ENCODE measurements around the gene CSTPP1. TPM values are rescaled to one million over a fixed set of nuclear protein-coding genes. Genes with fewer than 3 reads are reported as not detected.

CSTPP1 gene
- total RNA-seq, 2 donors from 2014 or later: 23.4 to 27.6 TPM

- no peaks in the 10 kb centered on the region for H3K27me3 ChIP-seq (replicated peaks; ENCODE audit: insufficient read depth)
- no peaks in the 10 kb centered on the region for H3K9me3 ChIP-seq
- peaks cover 17 to 38% of the 10 kb centered on the region in 2 donors for H3K4me1 ChIP-seq (ENCODE audit: control insufficient read depth in 1 of 2, low read depth in 2 of 2)
- no peak overlapping the region for H3K27ac ChIP-seq
- DNase-seq (ENCODE audit: low spot score) (no peak), ATAC-seq (ENCODE audit: insufficient number of reproducible peaks, low FRiP score, low read depth) (no peak)
- no peak for TF ChIP-seq CTCF (IDR thresholded peaks at IDR 0.05)
- no peak overlapping the region for H3K4me3 ChIP-seq
- H3K36me3 ChIP-seq: peaks cover 12% of the 10 kb centered on the region
Observed at GRCh38 chr11:47180006-47180787, 243.6 kb downstream of the CSTPP1 start.

DNA sequence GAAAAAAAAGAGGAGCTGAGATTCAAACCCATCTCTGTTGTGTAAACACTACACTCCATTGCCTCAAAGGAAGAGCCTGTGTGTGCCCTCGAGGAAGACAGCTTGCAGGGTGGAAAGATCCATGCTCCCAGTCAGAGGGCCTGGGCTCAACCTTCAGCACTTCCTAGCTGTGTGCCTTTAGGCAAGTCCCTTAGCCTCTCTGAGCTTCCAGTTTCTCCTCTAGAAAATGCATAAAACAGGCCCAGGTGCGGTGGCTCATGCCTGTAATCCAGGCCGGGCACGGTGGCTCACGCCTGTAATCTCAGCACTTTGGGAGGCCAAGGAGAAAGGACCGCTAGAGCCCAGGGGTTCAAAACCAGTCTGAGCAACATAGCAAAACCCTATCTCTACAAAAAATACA is 244.7 kb downstream of the CSTPP1 start:
- Histone ChIP-seq H3K9me3 (no peaks in the 10 kb centered on the region), H3K4me1 (ENCODE audit: control insufficient read depth in 1 of 2, low read depth in 2 of 2) (peaks cover 9 to 30% of the 10 kb centered on the region in 2 donors), H3K27me3 (replicated peaks; ENCODE audit: insufficient read depth) (no peaks in the 10 kb centered on the region), H3K4me3 (no peak overlapping the region), H3K36me3 (peaks cover 12% of the 10 kb centered on the region), H3K27ac (no peak overlapping the region)
- no peak for DNase-seq (ENCODE audit: low spot score)
- TF ChIP-seq CTCF (IDR thresholded peaks at IDR 0.05): no peak
- no peak for ATAC-seq (ENCODE audit: insufficient number of reproducible peaks, low FRiP score, low read depth)

GRCh38 chr11:47182380-47182779 is 245.8 kb downstream of the CSTPP1 start:
- ATAC-seq (ENCODE audit: insufficient number of reproducible peaks, low FRiP score, low read depth) (no peak), DNase-seq (ENCODE audit: low spot score) (no peak)
- H3K4me1 ChIP-seq (ENCODE audit: control insufficient read depth in 1 of 2, low read depth in 2 of 2): peaks cover 9 to 37% of the 10 kb centered on the region in 2 donors
- no peaks in the 10 kb centered on the region for H3K9me3 ChIP-seq
- no peak overlapping the region for H3K27ac ChIP-seq
- no peak overlapping the region for H3K4me3 ChIP-seq
- peaks cover 12% of the 10 kb centered on the region for H3K36me3 ChIP-seq
- TF ChIP-seq CTCF (IDR thresholded peaks at IDR 0.05): no peak
- no peaks in the 10 kb centered on the region for H3K27me3 ChIP-seq (replicated peaks; ENCODE audit: insufficient read depth)

GRCh38 chr11:47183031-47183856 is 246.7 kb downstream of the CSTPP1 start:
- Histone ChIP-seq H3K36me3 (peaks cover 12% of the 10 kb centered on the region), H3K27me3 (replicated peaks; ENCODE audit: insufficient read depth) (no peaks in the 10 kb centered on the region), H3K27ac (no peak overlapping the region), H3K4me3 (no peak overlapping the region), H3K9me3 (no peaks in the 10 kb centered on the region), H3K4me1 (ENCODE audit: control insufficient read depth in 1 of 2, low read depth in 2 of 2) (peaks cover 11 to 37% of the 10 kb centered on the region in 2 donors)
- ATAC-seq (ENCODE audit: insufficient number of reproducible peaks, low FRiP score, low read depth) (no peak), DNase-seq (ENCODE audit: low spot score) (no peak)
- no peak for TF ChIP-seq CTCF (IDR thresholded peaks at IDR 0.05)

DNA sequence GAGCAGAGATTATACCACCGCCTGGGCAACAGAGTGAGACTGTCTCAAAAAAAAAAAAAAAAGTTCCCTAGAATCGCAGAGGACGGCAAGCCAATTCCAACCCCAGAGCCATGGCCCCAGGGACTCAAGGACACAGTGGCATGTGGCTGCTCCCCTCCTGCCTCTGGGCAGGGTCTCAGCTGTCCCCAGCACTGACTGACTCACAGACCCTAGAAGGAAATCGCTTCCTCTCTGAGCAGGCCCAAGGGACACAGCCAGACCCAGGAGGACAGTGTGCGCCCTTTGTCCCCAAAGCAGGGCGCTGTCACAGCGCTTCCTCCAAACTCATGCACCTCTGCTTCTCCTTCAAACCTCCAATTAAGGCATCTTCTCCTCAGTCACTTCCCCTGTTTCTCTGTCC is 247.4 kb downstream of the CSTPP1 start:
- Histone ChIP-seq H3K36me3 (peaks cover 12% of the 10 kb centered on the region), H3K4me1 (ENCODE audit: control insufficient read depth in 1 of 2, low read depth in 2 of 2) (peaks cover 17 to 42% of the 10 kb centered on the region in 2 donors), H3K4me3 (no peak overlapping the region), H3K27me3 (replicated peaks; ENCODE audit: insufficient read depth) (no peaks in the 10 kb centered on the region), H3K9me3 (no peaks in the 10 kb centered on the region), H3K27ac (peak overlapping the region; percentile 81 to 83)
- ATAC-seq (ENCODE audit: insufficient number of reproducible peaks, low FRiP score, low read depth) (no peak), DNase-seq (ENCODE audit: low spot score) (no peak)
- no peak for TF ChIP-seq CTCF (IDR thresholded peaks at IDR 0.05)
